Naive B cell (primary cell): Measurements from ENCODE around the gene NR1H2. TPM values are rescaled to one million over a fixed set of nuclear protein-coding genes. Genes with fewer than 3 reads are reported as not detected.

Experiments
- ATAC-seq, 2 donors: fragments of 150-1000 bp; cut with Tn5 transposase; 2 replicates each; pipeline ENCODE4 v1.10.0; 2021; ENCODE audit warnings: low read depth in 2 of 2, mild to moderate bottlenecking in 2 of 2, moderate library complexity in 2 of 2
- DNase-seq: peaks from one replicate; pipeline ENCODE4 v3.0.0; 2022
- H3K27ac Mint-ChIP-seq, 6 donors: one replicate each; pipeline ENCODE4 v1.8.0; 2020 to 2022; ENCODE audit warnings: mild to moderate bottlenecking in 6 of 6, mixed read lengths in 6 of 6, moderate library complexity in 5 of 6, inconsistent platforms in 2 of 6
- H3K27me3 Mint-ChIP-seq, 3 donors: one replicate each; pipeline ENCODE4 v1.8.0; 2021 to 2022; ENCODE audit warnings: mixed read lengths in 3 of 3, mild to moderate bottlenecking in 1 of 3
- H3K36me3 Mint-ChIP-seq, 2 donors: one replicate each; pipeline ENCODE4 v1.8.0; 2020 to 2022; ENCODE audit warnings: mixed read lengths in 2 of 2, inconsistent platforms in 1 of 2, mild to moderate bottlenecking in 1 of 2
- H3K4me1 Mint-ChIP-seq, 3 donors: one replicate each; pipeline ENCODE4 v1.8.0; 2020 to 2022; ENCODE audit warnings: mixed read lengths in 3 of 3, inconsistent platforms in 1 of 3, mild to moderate bottlenecking in 1 of 3, moderate library complexity in 1 of 3
- H3K4me3 Mint-ChIP-seq, 8 donors: one replicate each; pipeline ENCODE4 v1.8.0; 2020 to 2022; ENCODE audit warnings: mild to moderate bottlenecking in 8 of 8, mixed read lengths in 8 of 8, moderate library complexity in 8 of 8, inconsistent platforms in 2 of 8
- H3K9me3 Mint-ChIP-seq, 7 donors: one replicate each; pipeline ENCODE4 v1.8.0; 2020 to 2022; ENCODE audit warnings: mixed read lengths in 7 of 7, mild to moderate bottlenecking in 5 of 7, inconsistent platforms in 2 of 7, moderate library complexity in 1 of 7
- polyA plus RNA-seq, 6 donors: library from polyadenylated mRNA; unstranded; fragments of 300-500 nt; fragmentation: Illumina TruSeq; gene quantifications; one replicate each; pipeline ENCODE4 v1.2.3, GENCODE V29; 2021; ENCODE audit warnings: low read depth in 6 of 6

The NR1H2 gene
- polyA plus RNA-seq, 6 donors from 2014 or later: 70.9 to 115 (median 76.1) TPM

DNA sequence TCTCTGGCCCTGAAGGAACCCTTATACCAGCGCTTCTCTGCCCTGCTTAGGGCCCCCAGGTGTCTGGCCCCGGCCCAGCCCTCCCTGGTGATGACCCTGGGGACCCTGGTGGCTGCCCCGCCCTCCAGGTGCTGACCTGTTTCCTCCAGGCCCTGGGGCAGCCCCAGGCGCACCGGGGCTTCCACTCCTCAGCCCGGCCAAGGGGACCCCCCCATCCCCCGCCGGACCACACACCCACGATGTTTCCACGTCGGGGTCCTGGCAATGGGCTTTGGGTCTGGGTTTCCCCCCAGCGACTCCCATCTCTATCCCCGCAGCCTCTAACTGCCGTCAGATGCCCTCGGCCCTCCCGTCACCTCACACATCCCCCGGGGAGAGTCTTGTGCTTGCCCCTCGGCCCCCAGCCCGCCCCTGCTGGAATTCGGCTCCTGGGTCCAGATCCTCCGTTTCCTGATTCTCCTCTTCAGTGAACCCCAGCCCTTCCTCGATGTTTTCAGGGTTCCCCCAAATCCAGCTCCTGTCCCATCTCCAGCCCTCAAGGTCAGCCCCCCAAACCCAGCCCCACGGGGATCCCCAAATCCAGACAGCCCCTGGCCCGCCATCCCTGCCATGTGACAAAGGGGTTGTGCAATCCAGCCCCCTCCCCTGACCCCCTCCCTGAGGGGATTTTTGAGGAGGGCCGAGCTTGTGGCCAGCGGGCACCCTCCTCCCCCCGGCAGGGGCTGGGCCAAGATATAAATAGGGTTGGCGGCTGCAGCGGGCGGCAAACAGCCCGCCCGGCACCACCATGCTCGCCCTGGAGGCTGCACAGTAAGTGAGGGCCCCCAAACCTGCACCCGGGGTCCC, 42.1 kb downstream of the NR1H2 start, which contains the start of gene SPIB:
Gene SPIB, plus strand, starts transcription at position 763 of the 846 bp plus-strand sequence. Its CDS starts 25 bp downstream, at position 788.
- Mint-ChIP-seq H3K9me3 (no peaks in the 10 kb centered on the region), H3K4me1 (peaks cover 53 to 73% (median 65%) of the 10 kb centered on the region in 3 donors), H3K27me3 (no peaks in the 10 kb centered on the region), H3K27ac (peak within 1 kb of the TSS; percentile 97 to 99 (median 99)), H3K36me3 (peaks cover 12 to 32% of the 10 kb centered on the region in 2 donors), H3K4me3 (peak within 1 kb of the TSS; percentile 96 to 100 (median 99))
- ATAC-seq (peak; percentile 5 to 11), DNase-seq (peak; percentile 74)

DNA sequence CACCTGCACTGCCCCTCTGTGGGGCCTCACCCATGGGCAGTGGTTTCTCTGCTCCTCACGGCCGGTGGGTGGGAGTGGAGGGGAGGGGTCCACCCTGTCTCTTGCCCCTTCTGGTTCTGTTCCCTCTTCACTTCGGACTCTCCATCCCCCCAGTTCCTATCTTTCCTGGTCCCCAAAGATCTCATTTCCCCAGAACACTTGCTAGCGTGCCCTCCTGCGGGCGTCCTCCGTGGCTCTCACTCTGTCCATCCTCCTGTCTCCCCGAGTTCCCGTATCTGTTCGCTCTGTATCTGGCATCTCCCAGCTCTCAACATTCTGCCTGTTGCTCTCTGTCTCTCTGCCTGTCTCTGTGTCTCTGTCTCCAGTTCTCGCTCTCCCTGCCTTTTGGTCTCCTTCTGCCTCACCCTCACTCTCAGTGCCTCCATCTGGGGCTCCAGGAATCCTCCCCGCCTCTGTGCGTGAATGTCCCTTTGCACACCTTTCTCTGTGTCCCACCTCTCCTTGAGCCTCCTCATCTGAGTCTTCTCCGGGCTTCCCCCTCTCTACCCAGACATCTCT, 42.8 kb downstream of the NR1H2 start:
- H3K4me1 Mint-ChIP-seq: peaks cover 60 to 80% (median 71%) of the 10 kb centered on the region in 3 donors
- H3K27ac Mint-ChIP-seq: peak overlapping the region; percentile 97 to 99 (median 99)
- H3K27me3 Mint-ChIP-seq: no peaks in the 10 kb centered on the region
- DNase-seq (no peak), ATAC-seq (no peak)
- H3K4me3 Mint-ChIP-seq: peak overlapping the region; percentile 96 to 100 (median 99)
- no peaks in the 10 kb centered on the region for H3K9me3 Mint-ChIP-seq
- peaks cover 16 to 32% of the 10 kb centered on the region in 2 donors for H3K36me3 Mint-ChIP-seq

DNA sequence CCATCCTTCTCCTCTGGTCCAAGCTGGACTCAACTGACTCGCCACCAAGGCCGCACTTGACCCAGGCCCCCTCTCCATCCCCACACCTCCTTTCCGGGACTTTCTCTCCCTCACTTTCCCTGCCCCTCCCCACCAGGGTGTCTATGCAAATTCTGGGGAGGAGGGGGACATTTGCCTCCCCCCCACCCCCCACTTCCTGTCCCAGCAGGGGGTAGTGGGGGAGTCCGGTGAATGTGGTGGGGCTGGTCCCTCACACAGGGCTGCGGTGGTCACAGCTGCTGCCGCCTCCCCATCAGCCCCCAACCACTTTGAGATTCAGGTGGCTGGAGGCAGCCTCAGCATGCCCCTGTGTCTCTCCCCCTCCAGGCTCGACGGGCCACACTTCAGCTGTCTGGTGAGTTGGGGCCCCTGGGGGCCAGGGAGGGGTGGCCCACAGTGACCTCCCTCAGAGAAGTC, 43.4 kb downstream of the NR1H2 start:
- no peak for ATAC-seq
- Mint-ChIP-seq H3K27ac (peak overlapping the region; percentile 97 to 99 (median 99)), H3K9me3 (no peaks in the 10 kb centered on the region), H3K36me3 (peaks cover 18 to 32% of the 10 kb centered on the region in 2 donors), H3K4me3 (peak overlapping the region; percentile 96 to 100 (median 99)), H3K4me1 (peaks cover 58 to 80% (median 73%) of the 10 kb centered on the region in 3 donors), H3K27me3 (no peaks in the 10 kb centered on the region)
- peak; percentile 70 for DNase-seq

DNA sequence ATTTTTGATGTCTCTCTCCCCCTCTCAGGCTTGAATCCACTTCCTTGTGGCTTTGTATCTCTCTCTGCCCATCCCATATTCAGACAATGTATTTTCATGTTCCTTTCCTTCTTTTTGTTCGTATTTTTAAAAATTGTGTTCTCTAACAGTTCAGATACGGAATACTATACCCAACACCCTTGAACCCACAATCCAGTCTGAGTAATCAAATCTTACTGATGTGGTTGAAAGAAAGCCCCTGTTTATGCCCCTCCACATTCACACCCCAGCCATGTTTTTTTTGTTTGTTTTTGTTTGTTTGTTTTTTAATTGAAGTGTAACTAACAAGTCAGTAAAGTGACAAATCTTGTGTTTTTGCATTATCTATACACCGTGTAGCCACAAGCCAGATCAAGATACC, 43.9 kb downstream of the NR1H2 start:
- ATAC-seq (no peak), DNase-seq (no peak)
- no peaks in the 10 kb centered on the region for H3K9me3 Mint-ChIP-seq
- H3K4me1 Mint-ChIP-seq: peaks cover 53 to 75% (median 68%) of the 10 kb centered on the region in 3 donors
- peak overlapping the region; percentile 96 to 100 (median 99) for H3K4me3 Mint-ChIP-seq
- H3K27me3 Mint-ChIP-seq: no peaks in the 10 kb centered on the region
- peaks cover 18 to 32% of the 10 kb centered on the region in 2 donors for H3K36me3 Mint-ChIP-seq
- H3K27ac Mint-ChIP-seq: peak overlapping the region; percentile 95 to 99 (median 98)

DNA sequence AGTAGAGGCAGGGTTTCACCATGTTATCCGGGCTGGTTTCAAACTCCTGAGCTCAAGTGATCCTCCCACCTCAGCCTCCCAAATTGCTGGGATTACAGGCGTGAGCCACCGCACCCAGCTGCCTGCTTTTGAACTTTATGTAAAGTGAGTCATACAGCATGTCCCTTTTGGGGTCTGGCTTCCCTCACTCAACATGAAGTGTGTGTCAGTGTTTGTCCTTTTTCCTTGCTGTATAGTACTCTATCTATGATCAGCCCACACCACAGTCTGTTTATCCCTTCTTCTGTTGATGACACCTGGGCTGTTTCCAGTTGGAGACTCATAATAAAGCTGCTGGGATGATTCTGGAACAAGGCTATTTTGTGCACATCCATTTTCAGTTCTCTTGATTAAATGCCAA, 44.6 kb downstream of the NR1H2 start:
- Mint-ChIP-seq H3K27ac (peak overlapping the region in 4 of 6 donors; percentile 87 to 99 (median 98)), H3K27me3 (no peaks in the 10 kb centered on the region)

DNA sequence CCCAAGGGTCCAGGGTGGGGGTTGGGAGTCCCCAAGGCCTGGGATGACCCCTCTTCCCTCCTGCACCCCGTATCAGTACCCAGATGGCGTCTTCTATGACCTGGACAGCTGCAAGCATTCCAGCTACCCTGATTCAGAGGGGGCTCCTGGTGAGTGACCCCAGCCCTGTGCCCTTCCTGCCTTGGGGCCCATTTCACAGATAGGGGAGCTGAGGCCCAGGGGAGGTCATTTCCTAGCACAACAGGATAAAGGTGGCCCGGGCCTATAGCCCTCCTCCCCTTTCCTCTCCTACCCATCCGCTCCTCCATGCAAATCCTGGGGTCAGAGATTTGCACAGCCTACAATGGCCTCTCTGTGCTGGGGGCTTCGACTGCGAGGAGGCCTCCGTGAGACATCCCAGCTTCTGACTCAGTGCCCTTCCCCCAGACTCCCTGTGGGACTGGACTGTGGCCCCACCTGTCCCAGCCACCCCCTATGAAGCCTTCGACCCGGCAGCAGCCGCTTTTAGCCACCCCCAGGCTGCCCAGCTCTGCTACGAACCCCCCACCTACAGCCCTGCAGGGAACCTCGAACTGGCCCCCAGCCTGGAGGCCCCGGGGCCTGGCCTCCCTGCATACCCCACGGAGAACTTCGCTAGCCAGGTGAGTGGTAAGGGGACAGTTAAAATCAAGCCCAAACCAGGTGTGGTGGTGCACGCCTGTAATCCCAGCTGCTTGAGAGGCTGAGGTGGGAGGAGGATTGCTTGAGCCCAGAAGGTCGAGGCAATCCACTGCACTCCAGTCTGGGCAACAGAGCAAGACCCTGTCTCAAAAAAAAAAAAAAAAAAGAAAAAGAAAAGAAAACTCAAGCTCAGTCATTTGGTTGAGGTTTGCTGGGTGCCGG, 46.4 kb downstream of the NR1H2 start:
- no peaks in the 10 kb centered on the region for H3K27me3 Mint-ChIP-seq
- H3K27ac Mint-ChIP-seq: peak overlapping the region in 5 of 6 donors; percentile 74 to 97 (median 96)
- ATAC-seq: no peak
- peaks cover 18 to 32% of the 10 kb centered on the region in 2 donors for H3K36me3 Mint-ChIP-seq
- H3K4me1 Mint-ChIP-seq: peaks cover 50 to 71% (median 55%) of the 10 kb centered on the region in 3 donors
- peak overlapping the region; percentile 96 to 100 (median 99) for H3K4me3 Mint-ChIP-seq
- DNase-seq: no peak
- no peaks in the 10 kb centered on the region for H3K9me3 Mint-ChIP-seq

More for the DNA sequence above, 44.6 kb downstream of the NR1H2 start:
- ATAC-seq (no peak), DNase-seq (no peak)
- peaks cover 18 to 32% of the 10 kb centered on the region in 2 donors for H3K36me3 Mint-ChIP-seq
- H3K9me3 Mint-ChIP-seq: no peaks in the 10 kb centered on the region
- H3K4me3 Mint-ChIP-seq: peak overlapping the region; percentile 96 to 100 (median 99)
- H3K4me1 Mint-ChIP-seq: peaks cover 50 to 68% (median 65%) of the 10 kb centered on the region in 3 donors

GRCh38 chr19:50423279-50424113, 47.2 kb downstream of the NR1H2 start:
- peaks cover 18 to 32% of the 10 kb centered on the region in 2 donors for H3K36me3 Mint-ChIP-seq
- H3K4me3 Mint-ChIP-seq: peak overlapping the region in 5 of 8 donors; percentile 16 to 99 (median 40)

DNA sequence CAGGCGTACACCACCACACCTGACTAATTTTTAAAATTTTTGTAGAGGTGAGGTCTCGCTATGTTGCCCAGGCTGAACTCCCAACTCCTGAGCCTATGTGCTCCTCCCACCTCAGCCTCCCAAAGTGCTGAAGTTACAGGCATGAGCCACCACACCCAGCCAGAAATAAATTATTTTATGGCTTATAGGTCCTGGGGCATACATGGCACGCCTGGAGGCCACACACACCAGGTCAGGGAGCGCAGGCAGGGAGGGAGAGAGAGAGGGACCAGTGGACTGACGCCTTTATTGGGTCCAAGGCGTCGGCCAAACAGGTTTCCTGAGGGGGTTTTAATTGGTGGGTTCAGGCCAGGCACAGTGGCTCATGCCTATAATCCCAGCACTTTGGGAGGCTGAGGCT, 49.3 kb downstream of the NR1H2 start:
- ATAC-seq: no peak
- peak overlapping the region in 2 of 6 donors; percentile 86 to 100 for H3K27ac Mint-ChIP-seq
- peak overlapping the region in 1 of 8 donors; percentile 54 for H3K4me3 Mint-ChIP-seq
- H3K4me1 Mint-ChIP-seq: peaks cover 37 to 81% (median 61%) of the 10 kb centered on the region in 3 donors
- H3K36me3 Mint-ChIP-seq: peaks cover 11 to 13% of the 10 kb centered on the region in 2 donors
- DNase-seq: no peak
- H3K27me3 Mint-ChIP-seq: no peaks in the 10 kb centered on the region
- no peaks in the 10 kb centered on the region for H3K9me3 Mint-ChIP-seq

More at GRCh38 chr19:50423279-50424113, 47.2 kb downstream of the NR1H2 start:
- DNase-seq: no peak
- H3K27ac Mint-ChIP-seq: peak overlapping the region in 5 of 6 donors; percentile 54 to 97 (median 91)
- H3K9me3 Mint-ChIP-seq: no peaks in the 10 kb centered on the region
- H3K4me1 Mint-ChIP-seq: peaks cover 47 to 74% (median 60%) of the 10 kb centered on the region in 3 donors
- ATAC-seq: no peak
- H3K27me3 Mint-ChIP-seq: no peaks in the 10 kb centered on the region

GRCh38 chr19:50427318-50427925, 51.2 kb downstream of the NR1H2 start:
- ATAC-seq: no peak
- Mint-ChIP-seq H3K27me3 (no peaks in the 10 kb centered on the region), H3K4me3 (peak overlapping the region in 6 of 8 donors; percentile 15 to 95 (median 62)), H3K4me1 (peaks cover 42 to 72% (median 58%) of the 10 kb centered on the region in 3 donors), H3K9me3 (no peaks in the 10 kb centered on the region), H3K27ac (peak overlapping the region; percentile 97 to 100 (median 100)), H3K36me3 (peaks cover 2 to 6% of the 10 kb centered on the region in 2 donors)
- no peak for DNase-seq

DNA sequence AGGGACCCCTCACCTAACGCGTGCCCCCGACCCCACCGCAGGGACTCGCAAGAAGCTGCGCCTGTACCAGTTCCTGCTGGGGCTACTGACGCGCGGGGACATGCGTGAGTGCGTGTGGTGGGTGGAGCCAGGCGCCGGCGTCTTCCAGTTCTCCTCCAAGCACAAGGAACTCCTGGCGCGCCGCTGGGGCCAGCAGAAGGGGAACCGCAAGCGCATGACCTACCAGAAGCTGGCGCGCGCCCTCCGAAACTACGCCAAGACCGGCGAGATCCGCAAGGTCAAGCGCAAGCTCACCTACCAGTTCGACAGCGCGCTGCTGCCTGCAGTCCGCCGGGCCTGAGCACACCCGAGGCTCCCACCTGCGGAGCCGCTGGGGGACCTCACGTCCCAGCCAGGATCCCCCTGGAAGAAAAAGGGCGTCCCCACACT, 51.8 kb downstream of the NR1H2 start:
- peaks cover 47 to 75% (median 63%) of the 10 kb centered on the region in 3 donors for H3K4me1 Mint-ChIP-seq
- peak; percentile 51 to 54 for ATAC-seq
- no peaks in the 10 kb centered on the region for H3K27me3 Mint-ChIP-seq
- peaks cover 0 to 6% of the 10 kb centered on the region in 2 donors for H3K36me3 Mint-ChIP-seq
- peak overlapping the region; percentile 97 to 100 (median 100) for H3K27ac Mint-ChIP-seq
- H3K4me3 Mint-ChIP-seq: peak overlapping the region; percentile 40 to 95 (median 64)
- H3K9me3 Mint-ChIP-seq: no peaks in the 10 kb centered on the region
- peak; percentile 89 for DNase-seq

- no peak for DNase-seq
- peak overlapping the region; percentile 9 to 98 (median 70) for H3K4me3 Mint-ChIP-seq
- no peaks in the 10 kb centered on the region for H3K9me3 Mint-ChIP-seq
- ATAC-seq: no peak
- no peaks in the 10 kb centered on the region for H3K27me3 Mint-ChIP-seq
- H3K4me1 Mint-ChIP-seq: peaks cover 43 to 76% (median 61%) of the 10 kb centered on the region in 3 donors
- peak overlapping the region; percentile 97 to 100 (median 100) for H3K27ac Mint-ChIP-seq
- H3K36me3 Mint-ChIP-seq: peaks cover 0 to 4% of the 10 kb centered on the region in 2 donors
These were observed 52.7 kb downstream of the NR1H2 start for GRCh38 chr19:50428772-50429463.
